WTC11 (cell line): ENCODE measurements around the gene ARHGEF9. TPM values are rescaled to one million over a fixed set of nuclear protein-coding genes. Genes with fewer than 3 reads are reported as not detected.

ENCODE experiments used
- ATAC-seq: fragments of 200-7000 bp; cut with Tn5 transposase; 2 replicates; pipeline ENCODE4 v1.10.0; 2021; ENCODE audit warnings: mild to moderate bottlenecking, moderate library complexity
- CTCF ChIA-PET: fragments of 300-600 bp; sonication (Branson Sonifier 250); formaldehyde crosslinking; loops from one replicate; lab custom pipeline; 2021; ENCODE audit warnings: antibody characterized with exemption; lab: Charles Lee
- POLR2A ChIA-PET: fragments of 350-600 bp; sonication (Branson Sonifier 250); formaldehyde crosslinking; loops from one replicate; lab custom pipeline; 2021; ENCODE audit warnings: antibody characterized with exemption; lab: Charles Lee
- DNase-seq: peaks from one replicate; pipeline ENCODE4 v3.0.0; 2021; ENCODE audit warnings: low spot score
- H3K27ac Mint-ChIP-seq: 2 replicates; pipeline ENCODE4 v1.8.0; 2021; ENCODE audit warnings: mixed read lengths
- H3K27me3 Mint-ChIP-seq: 2 replicates; pipeline ENCODE4 v1.8.0; 2021; ENCODE audit warnings: low read depth, mild to moderate bottlenecking, moderate library complexity, mixed read lengths
- H3K36me3 Mint-ChIP-seq: 2 replicates; pipeline ENCODE4 v1.8.0; 2021; ENCODE audit warnings: mixed read lengths
- H3K4me1 Mint-ChIP-seq: 2 replicates; pipeline ENCODE4 v1.8.0; 2022; ENCODE audit warnings: mixed read lengths
- H3K4me3 Mint-ChIP-seq: 2 replicates; pipeline ENCODE4 v1.8.0; 2021; ENCODE audit warnings: mild to moderate bottlenecking, moderate library complexity, mixed read lengths
- H3K9me3 Mint-ChIP-seq: 2 replicates; pipeline ENCODE4 v1.8.0; 2021; ENCODE audit warnings: mixed read lengths
- AR ChIP-seq: fragments of 250-450 bp; sonication (Bioruptor Pico); IDR thresholded peaks from 2 replicates; pipeline ENCODE4 v1.9.0; 2021; ENCODE audit warnings: mild to moderate bottlenecking
- ARID4B ChIP-seq: sonication (generic); formaldehyde crosslinking; IDR thresholded peaks from 2 replicates; pipeline ENCODE4 v1.8.0; 2023; ENCODE audit warnings: missing genetic modification reagents, mild to moderate bottlenecking, borderline replicate concordance
- ATF3 ChIP-seq: sonication (generic); formaldehyde crosslinking; conservative IDR thresholded peaks from 2 replicates; pipeline ENCODE4 v1.8.1; 2022; ENCODE audit warnings: mild to moderate bottlenecking, missing genetic modification reagents
- CDX4 ChIP-seq: fragments of 250-450 bp; sonication (Bioruptor Pico); IDR thresholded peaks from 2 replicates; pipeline ENCODE4 v1.9.0; 2021; ENCODE audit warnings: moderate library complexity, mild to moderate bottlenecking, inconsistent platforms, borderline replicate concordance
- ERG ChIP-seq: fragments of 250-450 bp; sonication (Bioruptor Pico); IDR thresholded peaks from 2 replicates; pipeline ENCODE4 v1.8.0; 2021; ENCODE audit warnings: mild to moderate bottlenecking
- ESRRA ChIP-seq: sonication (generic); formaldehyde crosslinking; IDR thresholded peaks from 2 replicates; pipeline ENCODE4 v1.8.1; 2022; ENCODE audit warnings: mild to moderate bottlenecking, missing genetic modification reagents, borderline replicate concordance
- FOXP4 ChIP-seq: sonication (generic); formaldehyde crosslinking; IDR thresholded peaks from 2 replicates; pipeline ENCODE4 v1.8.0; 2022; ENCODE audit warnings: mild to moderate bottlenecking, missing genetic modification reagents
- KAT7 ChIP-seq: sonication (generic); formaldehyde crosslinking; IDR thresholded peaks from 2 replicates; pipeline ENCODE4 v1.8.1; 2023; ENCODE audit warnings: missing genetic modification reagents, mild to moderate bottlenecking, borderline replicate concordance
- NR1H2 ChIP-seq: sonication (generic); formaldehyde crosslinking; IDR thresholded peaks from 2 replicates; pipeline ENCODE4 v1.9.0; 2021; ENCODE audit warnings: mild to moderate bottlenecking, moderate library complexity, missing genetic modification reagents
- TEAD4 ChIP-seq: sonication (generic); formaldehyde crosslinking; IDR thresholded peaks from 2 replicates; pipeline ENCODE4 v1.8.0; 2022; ENCODE audit warnings: mild to moderate bottlenecking, missing genetic modification reagents
- USF1 ChIP-seq: sonication (generic); formaldehyde crosslinking; IDR thresholded peaks from 2 replicates; pipeline ENCODE4 v1.8.0; 2022; ENCODE audit warnings: mild to moderate bottlenecking, missing genetic modification reagents
- ZBTB43 ChIP-seq: sonication (generic); formaldehyde crosslinking; IDR thresholded peaks from 2 replicates; pipeline ENCODE4 v1.8.1; 2023; ENCODE audit warnings: mild to moderate bottlenecking, missing genetic modification reagents
- ZNF416 ChIP-seq: fragments of 250-450 bp; sonication (Bioruptor Pico); IDR thresholded peaks from 2 replicates; pipeline ENCODE4 v1.9.0; 2021; ENCODE audit warnings: mild to moderate bottlenecking, inconsistent platforms
- total RNA-seq: library from RNA; stranded (reverse); gene quantifications from 3 replicates; pipeline ENCODE4 v1.2.3, GENCODE V29; 2021

The ARHGEF9 gene
- total RNA-seq, 1 experiment from 2014 or later: 32.1 TPM

GRCh38 chrX:63782515-63782914, 2.5 kb downstream of the ARHGEF9 start:
- peaks cover 40% of the 10 kb centered on the region for H3K36me3 Mint-ChIP-seq
- DNase-seq: no peak
- TF ChIP-seq ARID4B (CRISPR knock-in tag) (no peak), ESRRA (no peak), AR (no peak), ATF3 (CRISPR knock-in tag) (no peak), CDX4 (CRISPR knock-in tag) (no peak), USF1 (CRISPR knock-in tag) (no peak), KAT7 (CRISPR knock-in tag) (no peak), ZBTB43 (no peak)
- no peak for ATAC-seq
- H3K4me1 Mint-ChIP-seq: peaks cover 25% of the 10 kb centered on the region
- no peak overlapping the region for H3K27ac Mint-ChIP-seq
- no peaks in the 10 kb centered on the region for H3K27me3 Mint-ChIP-seq
- POLR2A ChIA-PET: no interaction called here
- H3K4me3 Mint-ChIP-seq: no peak overlapping the region
- CTCF ChIA-PET: no interaction called here
- peaks cover 23% of the 10 kb centered on the region for H3K9me3 Mint-ChIP-seq

- CTCF ChIA-PET: no interaction called here
- Mint-ChIP-seq H3K4me3 (no peak overlapping the region), H3K9me3 (peaks cover 16% of the 10 kb centered on the region)
Measured at GRCh38 chrX:63768760-63769159, 16.3 kb downstream of the ARHGEF9 start.

More at GRCh38 chrX:63768760-63769159, 16.3 kb downstream of the ARHGEF9 start:
- H3K4me1 Mint-ChIP-seq: peaks cover 24% of the 10 kb centered on the region
- DNase-seq: no peak
- TF ChIP-seq TEAD4 (CRISPR knock-in tag) (no peak), ERG (CRISPR knock-in tag) (no peak), ZNF416 (CRISPR knock-in tag) (no peak), FOXP4 (CRISPR knock-in tag) (no peak), NR1H2 (CRISPR knock-in tag) (no peak)
- peaks cover 31% of the 10 kb centered on the region for H3K36me3 Mint-ChIP-seq
- no peaks in the 10 kb centered on the region for H3K27me3 Mint-ChIP-seq
- POLR2A ChIA-PET: no interaction called here
- no peak for ATAC-seq
- no peak overlapping the region for H3K27ac Mint-ChIP-seq
